Germinal center (tissue), 1 donor: ENCODE measurements around the gene TXNDC11.
"Not testable (repeated sequence)": the region's sequence is repeated elsewhere in the genome, so short reads cannot be mapped to it uniquely, and the experiment has no call there.

ENCODE experiments used
- DNase-seq: peaks from one replicate; pipeline ENCODE4 v3.0.0; 2012; ENCODE audit warnings: mixed read lengths, low spot score

The TXNDC11 gene

DNA sequence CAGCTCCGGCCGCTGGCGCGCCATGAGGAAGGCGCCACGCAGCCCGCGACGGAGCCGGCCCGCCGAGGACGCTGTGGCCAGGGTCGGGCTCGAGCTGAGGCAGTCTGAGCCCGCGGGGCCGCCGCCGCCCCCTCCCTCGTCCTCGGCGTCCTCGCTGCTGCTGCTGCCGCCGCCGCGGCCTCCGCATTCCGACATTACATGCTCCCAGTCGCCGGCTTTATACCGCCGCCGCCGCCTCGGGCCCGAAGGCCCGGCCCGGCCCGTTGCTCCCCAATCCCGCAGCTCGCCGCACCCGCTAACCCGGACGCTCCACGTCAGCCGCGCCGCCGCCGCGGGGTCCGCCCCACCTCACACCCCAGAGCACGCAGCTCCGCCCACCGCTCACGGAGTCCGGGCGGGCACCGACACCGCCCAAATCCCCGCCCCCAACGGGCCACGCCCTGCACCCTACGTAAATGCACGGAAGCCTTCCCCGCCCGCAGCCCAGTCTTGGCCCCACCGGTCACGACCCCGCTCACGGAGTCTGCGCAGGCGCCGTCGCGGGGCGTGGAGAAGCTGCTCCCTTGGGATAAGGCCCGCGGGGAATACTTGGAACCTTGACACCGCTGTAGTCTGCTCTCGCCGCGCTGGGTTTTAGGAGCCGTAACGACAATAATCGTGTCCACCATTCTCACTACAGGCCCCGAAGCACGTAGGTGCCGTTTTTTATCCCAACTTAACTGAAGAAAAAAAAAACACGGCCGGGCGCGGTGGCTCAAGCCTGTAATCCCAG lies at the start of gene TXNDC11:
Gene TXNDC11 (minus strand): TSS at position 322 of the 772 bp plus-strand sequence. CDS start 127 bp downstream, at position 195.
- DNase-seq: peak; percentile 97

GRCh38 chr16:11791144-11791828 lies 48.6 kb upstream of the TXNDC11 start:
- no peak for DNase-seq

DNA sequence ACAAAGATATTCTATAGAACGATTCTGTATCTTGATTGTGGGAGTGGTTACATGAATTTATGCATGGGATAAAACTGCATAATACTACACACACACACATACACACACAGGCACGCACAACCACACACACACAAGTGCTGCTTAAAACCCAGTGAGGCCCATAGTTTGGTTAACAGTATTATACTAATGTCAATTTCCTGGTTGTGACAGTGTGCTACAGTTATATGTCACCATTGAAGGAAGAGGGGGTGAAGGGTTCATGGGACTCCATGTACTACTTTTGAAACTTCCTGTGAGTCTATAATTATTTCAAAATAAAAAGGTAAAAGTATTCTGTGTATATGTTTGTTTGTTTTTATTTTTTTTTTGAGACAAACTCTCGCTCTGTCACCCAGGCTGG lies 46.3 kb upstream of the TXNDC11 start:
- DNase-seq: no peak

DNA sequence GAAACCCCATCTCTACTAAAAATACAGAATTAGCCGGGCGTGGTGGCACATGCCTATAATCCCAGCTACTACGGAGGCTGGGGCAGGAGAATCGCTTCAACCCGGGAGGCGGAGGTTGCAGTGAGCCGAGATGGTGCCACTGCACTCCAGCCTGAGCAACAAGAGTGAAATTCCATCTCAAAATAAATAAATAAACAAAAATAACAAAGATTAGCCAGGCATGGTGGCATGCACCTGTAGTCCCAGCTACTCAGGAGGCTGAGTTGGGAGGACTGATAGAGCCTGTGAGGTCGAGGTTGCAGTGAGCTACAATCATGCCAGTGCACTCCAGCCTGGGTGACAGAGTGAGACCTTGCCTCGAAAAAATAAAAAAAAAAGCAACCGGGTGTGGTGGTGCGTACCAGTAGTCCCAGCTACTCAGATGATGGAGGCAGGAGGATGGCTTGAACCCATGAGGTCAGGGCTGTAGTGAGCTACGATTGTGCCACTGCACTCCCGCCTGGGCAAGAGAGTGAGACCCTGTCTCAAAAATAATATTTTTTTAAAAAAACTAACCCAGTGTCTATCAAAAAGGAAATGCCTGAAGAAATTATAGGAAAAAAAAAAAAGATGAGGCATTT lies 42.4 kb upstream of the TXNDC11 start:
- not testable (repeated sequence) for DNase-seq

- DNase-seq: not testable (repeated sequence)
Measured at GRCh38 chr16:11784381-11784780, 41.7 kb upstream of the TXNDC11 start.

DNA sequence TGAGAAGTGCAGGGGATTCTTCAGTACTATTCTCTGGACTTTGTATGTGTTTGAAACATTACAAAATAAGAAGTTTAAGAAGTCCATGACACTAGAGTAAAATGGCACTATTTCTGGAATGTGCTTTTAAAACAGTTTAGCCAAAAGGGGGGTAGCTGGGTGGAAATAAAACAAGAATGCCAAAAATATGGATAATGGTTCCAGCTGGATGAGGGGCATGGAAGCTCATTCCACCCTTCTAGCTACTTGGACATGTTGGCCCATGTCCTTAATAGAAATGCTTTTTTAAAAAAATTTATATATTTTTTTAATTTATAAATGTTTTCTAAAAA lies 41.3 kb upstream of the TXNDC11 start:
- DNase-seq: no peak

DNA sequence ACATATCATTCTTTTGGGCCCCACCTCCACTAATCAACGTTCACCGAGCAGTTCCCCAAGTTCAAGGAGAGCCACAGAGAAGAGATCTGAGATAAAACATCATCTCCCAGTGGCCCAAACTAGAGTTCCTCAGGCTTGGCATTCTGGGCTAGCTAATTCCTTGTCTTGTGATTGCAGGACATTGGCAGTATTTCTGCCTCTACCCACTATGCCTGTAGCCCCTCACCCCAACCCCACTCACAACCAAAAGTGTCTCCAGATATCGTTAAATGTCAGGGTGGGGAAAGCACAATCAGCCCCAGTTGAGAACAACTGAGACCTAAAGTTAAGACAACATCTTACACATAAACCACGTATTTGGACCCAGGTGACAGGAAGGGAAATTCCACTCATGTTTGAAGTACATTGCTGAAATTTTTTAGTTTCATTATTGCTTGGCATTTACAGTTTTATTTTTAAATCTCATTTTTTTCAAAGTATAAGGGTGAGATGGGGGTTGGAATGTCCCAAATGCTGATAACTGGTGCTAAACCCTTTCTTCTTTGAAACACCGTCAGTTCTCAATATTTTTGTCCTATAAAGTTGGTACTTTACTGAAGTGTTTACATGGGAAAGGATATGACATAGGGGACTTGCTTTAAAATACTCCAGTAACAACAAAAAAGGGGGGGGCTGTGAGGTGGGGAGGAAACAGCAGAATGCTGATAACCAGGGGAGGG lies 40.8 kb upstream of the TXNDC11 start:
- peak; percentile 48 for DNase-seq

GRCh38 chr16:11781773-11782172 lies 39.1 kb upstream of the TXNDC11 start:
- no peak for DNase-seq

- no peak for DNase-seq
Measured at GRCh38 chr16:11780991-11781680, 38.5 kb upstream of the TXNDC11 start.

- no peak for DNase-seq
Measured at GRCh38 chr16:11779074-11779473, 36.4 kb upstream of the TXNDC11 start.

DNA sequence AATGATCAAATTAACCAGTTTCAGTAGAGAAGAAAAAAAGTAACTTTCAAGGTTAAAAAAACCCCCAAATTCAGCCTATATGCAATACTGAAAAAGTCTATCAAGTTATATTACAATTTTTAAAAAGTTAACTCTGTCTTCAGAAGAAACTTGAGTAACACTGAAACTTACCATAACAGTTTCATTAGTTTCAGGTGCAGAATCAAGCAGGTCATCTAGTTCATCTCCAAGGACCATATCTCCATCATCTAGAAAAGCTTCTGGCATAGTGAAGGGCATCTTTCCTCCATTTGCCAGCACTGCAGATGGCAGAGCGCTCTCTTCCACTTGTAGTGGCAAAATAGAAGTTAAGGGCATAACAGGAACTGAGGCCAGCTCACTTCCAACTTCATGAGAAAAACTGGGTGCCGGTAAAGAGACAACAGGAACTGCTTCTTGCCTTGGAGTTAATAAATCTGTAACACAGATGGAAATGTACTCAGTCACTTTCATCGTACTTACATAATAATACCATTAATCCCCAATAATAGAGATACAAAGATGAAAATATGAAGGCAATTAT lies 31.5 kb upstream of the TXNDC11 start:
- DNase-seq: no peak

- DNase-seq: peak; percentile 39
Measured at GRCh38 chr16:11768849-11769248, 26.2 kb upstream of the TXNDC11 start.

DNA sequence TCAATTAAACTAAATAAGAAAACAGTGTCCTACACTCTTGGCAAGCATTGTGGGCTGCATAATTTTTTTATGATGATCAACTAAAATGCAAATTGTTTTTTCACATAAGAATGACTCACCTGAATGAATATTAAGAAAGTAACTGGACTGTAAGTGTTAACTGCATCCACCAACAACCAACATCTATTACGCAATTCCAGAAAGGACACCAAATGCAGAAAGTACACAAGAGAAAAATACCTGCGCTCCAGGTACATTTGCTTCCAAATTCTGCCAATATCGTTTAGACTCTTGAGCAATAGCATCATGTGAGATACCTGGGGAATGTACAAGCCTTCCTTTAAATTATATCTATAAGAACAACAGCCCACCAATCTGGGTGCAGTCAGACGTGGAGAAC lies 19.8 kb upstream of the TXNDC11 start:
- DNase-seq: no peak

GRCh38 chr16:11759997-11760396 lies 17.3 kb upstream of the TXNDC11 start:
- no peak for DNase-seq

GRCh38 chr16:11759163-11759834 lies 16.6 kb upstream of the TXNDC11 start:
- DNase-seq: no peak

DNA sequence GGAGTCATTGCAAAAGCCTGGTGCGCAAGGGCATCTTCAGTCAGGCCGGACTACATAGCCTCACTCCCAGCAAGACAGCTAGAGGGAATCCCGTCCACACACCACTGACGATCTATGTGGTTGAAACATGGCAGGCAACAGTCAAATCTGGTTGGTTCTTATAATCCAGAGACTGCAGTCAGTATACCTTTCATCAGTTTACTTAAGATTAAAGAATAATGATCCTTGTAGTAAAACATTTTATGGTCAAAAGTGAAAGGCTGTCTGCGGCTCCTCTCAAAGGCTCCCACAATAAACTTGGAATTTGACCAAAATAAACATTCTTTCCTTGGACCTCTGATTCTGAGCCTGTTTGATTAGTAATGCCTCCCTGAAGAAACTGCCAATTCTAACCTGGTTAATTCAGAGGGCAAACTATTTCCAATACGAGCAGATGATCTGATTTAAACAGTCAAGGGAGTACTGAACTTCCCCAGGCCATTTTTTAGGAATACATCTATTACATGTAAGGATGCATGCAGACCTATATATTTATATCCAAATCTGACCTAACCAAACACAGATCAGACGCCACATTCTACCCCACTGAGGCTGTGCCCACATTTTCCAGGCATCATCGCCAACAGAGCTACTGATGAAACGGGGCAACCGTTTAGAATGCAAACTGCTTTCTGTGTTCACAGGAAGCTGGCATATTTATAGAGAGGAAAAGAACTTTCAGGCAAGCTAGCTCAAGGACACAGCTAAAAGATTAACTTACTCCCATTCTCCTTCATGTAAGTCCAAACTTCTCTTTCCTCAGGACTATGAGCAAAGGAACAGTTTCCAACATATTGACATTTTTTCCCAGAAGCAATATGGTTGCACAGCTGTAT lies 15.3 kb upstream of the TXNDC11 start:
- no peak for DNase-seq

DNA sequence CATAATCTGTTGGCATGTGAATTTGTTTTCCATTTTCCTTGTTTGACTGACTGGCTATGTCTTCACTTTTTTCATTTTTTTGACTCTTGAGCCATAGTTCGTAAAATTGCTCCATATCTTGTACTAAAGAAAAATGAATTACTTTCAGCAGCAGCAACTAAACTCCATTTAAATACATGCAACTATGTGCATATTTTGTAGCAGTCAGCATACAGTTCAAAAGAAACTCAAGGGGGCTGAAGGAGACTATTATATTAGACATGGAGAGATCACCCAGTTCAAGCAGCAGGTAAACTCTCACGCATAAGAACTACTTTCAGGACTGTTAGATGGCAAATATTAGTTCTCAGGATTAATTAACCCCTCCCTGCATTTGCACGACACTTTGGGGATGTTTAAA lies 13.6 kb upstream of the TXNDC11 start:
- DNase-seq: no peak

- no peak for DNase-seq
Measured at GRCh38 chr16:11755022-11755760, 12.5 kb upstream of the TXNDC11 start.

DNA sequence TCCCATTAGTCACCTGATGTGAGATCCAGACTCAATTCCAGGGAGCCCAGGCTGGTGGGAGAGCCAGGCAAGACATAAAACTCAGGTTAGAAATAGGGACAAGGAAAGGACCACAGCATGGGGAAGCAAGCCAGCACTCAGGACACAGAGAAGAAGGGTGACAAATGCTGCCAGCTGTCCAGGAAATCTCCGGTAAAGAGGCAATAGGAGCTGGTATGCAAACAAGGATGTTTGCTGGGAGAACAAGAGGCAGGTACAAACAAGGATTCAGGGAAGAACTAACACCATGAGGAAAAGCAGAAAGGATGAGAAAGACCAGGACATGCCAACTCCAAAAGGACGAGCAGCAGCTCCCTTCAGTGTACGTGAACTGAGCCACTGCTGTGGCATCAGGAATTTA lies 10.2 kb upstream of the TXNDC11 start:
- DNase-seq: no peak
